H1 (cell line): ENCODE results near the gene ITGA11. TPM values are rescaled to one million over a fixed set of nuclear protein-coding genes. Genes with fewer than 3 reads are reported as not detected.

Experiments
- CTCF ChIA-PET: fragments of 300-600 bp; sonication (Branson Sonifier 250); formaldehyde crosslinking; loops from one replicate; lab custom pipeline; 2021; ENCODE audit not compliant: partially characterized antibody; lab: Charles Lee
- POLR2A ChIA-PET: fragments of 300-600 bp; sonication (Branson Sonifier 250); formaldehyde crosslinking; loops from one replicate; lab custom pipeline; 2021; ENCODE audit warnings: inconsistent platforms; ENCODE audit not compliant: partially characterized antibody; lab: Charles Lee
- DNase-seq, 2 experiments: peaks; one replicate each; pipeline versions ENCODE4 v3.0.0 to v3.0.0-alpha.2; 2010 to 2022; ENCODE audit warnings: low spot score in 2 of 2, low read depth in 1 of 2, mixed read lengths in 1 of 2
- FAIRE-seq: peaks from 2 replicates; lab custom pipeline; 2011; peaks lifted over from hg19 to GRCh38; lab: Jason Lieb, UNC
- H2AFZ ChIP-seq: 2 replicates; pipeline ENCODE4 v1.8.1; 2012; ENCODE audit warnings: low read length, inconsistent platforms
- H2AK5ac ChIP-seq: 2 replicates; pipeline ENCODE4 v1.6.1; 2013; ENCODE audit warnings: low read depth, low read length
- H2BK120ac ChIP-seq: replicated peaks from 2 replicates; pipeline ENCODE3; 2013; ENCODE audit warnings: low read depth, low read length, inconsistent platforms
- H2BK12ac ChIP-seq: 2 replicates; pipeline ENCODE4 v1.6.1; 2013; ENCODE audit warnings: low read depth, low read length
- H2BK15ac ChIP-seq: 2 replicates; pipeline ENCODE4 v1.6.1; 2013; ENCODE audit warnings: low read length
- H2BK20ac ChIP-seq: 2 replicates; pipeline ENCODE4 v1.6.1; 2013; ENCODE audit warnings: low read length
- H2BK5ac ChIP-seq: 2 replicates; pipeline ENCODE4 v1.6.1; 2013; ENCODE audit warnings: low read depth, low read length
- H3K14ac ChIP-seq: 2 replicates; pipeline ENCODE4 v1.6.1; 2013; ENCODE audit warnings: inconsistent platforms; ENCODE audit not compliant: insufficient read length
- H3K18ac ChIP-seq: 2 replicates; pipeline ENCODE4 v1.6.1; 2013; ENCODE audit warnings: low read length; ENCODE audit errors: extremely low read depth
- H3K23ac ChIP-seq: 2 replicates; pipeline ENCODE4 v1.6.1; 2013; ENCODE audit warnings: inconsistent platforms; ENCODE audit not compliant: insufficient read length
- H3K23me2 ChIP-seq: 2 replicates; pipeline ENCODE4 v1.6.1; 2013; ENCODE audit warnings: low read depth, low read length
- H3K27ac ChIP-seq: 2 replicates; pipeline ENCODE4 v1.6.1; 2011; ENCODE audit warnings: low read depth, low read length, inconsistent platforms
- H3K27me3 ChIP-seq, 4 experiments: replicated peaks in 1 of 4; 1 replicate in 1 of 4; 2 replicates in 3 of 4; pipeline versions ENCODE4 v1.6.1 to v1.8.1; 2011 to 2013; ENCODE audit warnings: low read length in 3 of 4, mild to moderate bottlenecking in 3 of 4, inconsistent platforms in 2 of 4, mixed read lengths in 2 of 4, moderate library complexity in 1 of 4; ENCODE audit not compliant: control insufficient read depth in 3 of 4, insufficient read depth in 3 of 4; ENCODE audit errors: extremely low read depth in 1 of 4
- H3K36me3 ChIP-seq, 4 experiments: 2 replicates each; pipeline versions ENCODE4 v1.6.1 to v1.8.1; 2011 to 2013; ENCODE audit warnings: mild to moderate bottlenecking in 4 of 4, low read length in 3 of 4, moderate library complexity in 2 of 4, control low read depth in 1 of 4, inconsistent platforms in 1 of 4; ENCODE audit not compliant: insufficient read depth in 4 of 4, control insufficient read depth in 2 of 4
- H3K4ac ChIP-seq: replicated peaks from 2 replicates; pipeline ENCODE3; 2013; ENCODE audit warnings: low read length, low read depth, mixed read lengths, inconsistent platforms; ENCODE audit not compliant: insufficient read length
- H3K4me1 ChIP-seq, 4 experiments: replicated peaks in 1 of 4; 1 replicate in 1 of 4; 2 replicates in 3 of 4; pipeline versions ENCODE4 v1.6.1 to v1.8.1; 2011 to 2013; ENCODE audit warnings: low read length in 3 of 4, inconsistent platforms in 2 of 4, mixed read lengths in 1 of 4; ENCODE audit not compliant: insufficient read depth in 4 of 4, control insufficient read depth in 3 of 4
- H3K4me2 ChIP-seq, 2 experiments: 2 replicates each; pipeline versions ENCODE4 v1.6.1 to v1.8.1; 2011 to 2013; ENCODE audit warnings: low read depth in 2 of 2, low read length in 2 of 2, control low read depth in 1 of 2, inconsistent platforms in 1 of 2, mild to moderate bottlenecking in 1 of 2; ENCODE audit not compliant: insufficient read depth in 1 of 2
- H3K4me3 ChIP-seq, 4 experiments: fragments of 200-600, 300-600 bp in 1 of 4; sonication (generic), shearing (Covaris generic), sonication (Bioruptor Twin) in 1 of 4; 2 replicates each; pipeline versions ENCODE4 v1.5.1 to v1.8.1; 2011 to 2016; ENCODE audit warnings: low read length in 4 of 4, low read depth in 3 of 4, control low read depth in 2 of 4, inconsistent platforms in 2 of 4, mild to moderate bottlenecking in 2 of 4, mixed read lengths in 1 of 4, moderate library complexity in 1 of 4; ENCODE audit not compliant: insufficient read depth in 2 of 4; ENCODE audit errors: extremely low read depth in 1 of 4
- H3K56ac ChIP-seq: replicated peaks from 2 replicates; pipeline ENCODE3; 2013; ENCODE audit warnings: low read depth, mild to moderate bottlenecking, mixed read lengths, low read length, inconsistent platforms; ENCODE audit not compliant: insufficient read length
- H3K79me1 ChIP-seq: 2 replicates; pipeline ENCODE4 v1.6.1; 2013; ENCODE audit warnings: low read depth, low read length, control low read depth
- H3K79me2 ChIP-seq, 2 experiments: 2 replicates each; pipeline versions ENCODE4 v1.6.1 to v1.8.1; 2012 to 2013; ENCODE audit warnings: low read length in 2 of 2, mild to moderate bottlenecking in 2 of 2, inconsistent platforms in 1 of 2; ENCODE audit not compliant: insufficient read depth in 2 of 2, control insufficient read depth in 1 of 2
- H3K9ac ChIP-seq, 4 experiments: replicated peaks in 1 of 4; 1 replicate in 1 of 4; 2 replicates in 3 of 4; pipeline versions ENCODE4 v1.6.1 to v1.8.1; 2011 to 2013; ENCODE audit warnings: low read depth in 3 of 4, low read length in 3 of 4, control low read depth in 2 of 4, mild to moderate bottlenecking in 2 of 4, moderate library complexity in 2 of 4, inconsistent platforms in 1 of 4; ENCODE audit errors: extremely low read depth in 1 of 4
- H3K9me3 ChIP-seq, 2 experiments: 2 replicates each; pipeline versions ENCODE4 v1.6.1 to v1.8.1; 2012 to 2013; ENCODE audit warnings: mild to moderate bottlenecking in 2 of 2, moderate library complexity in 2 of 2, control low read depth in 1 of 2, inconsistent platforms in 1 of 2, low read depth in 1 of 2, low read length in 1 of 2, mixed read lengths in 1 of 2; ENCODE audit not compliant: insufficient read depth in 2 of 2
- H4K20me1 ChIP-seq, 2 experiments: replicated peaks in 1 of 2; 2 replicates each; pipeline versions ENCODE3 to v1.8.1; 2011 to 2013; ENCODE audit warnings: inconsistent platforms in 2 of 2, low read length in 2 of 2, mild to moderate bottlenecking in 1 of 2; ENCODE audit not compliant: insufficient read depth in 2 of 2, control insufficient read depth in 1 of 2
- H4K5ac ChIP-seq: 2 replicates; pipeline ENCODE4 v1.6.1; 2013; ENCODE audit warnings: low read length, low read depth, mixed read lengths, inconsistent platforms; ENCODE audit not compliant: insufficient read length
- H4K8ac ChIP-seq: 2 replicates; pipeline ENCODE4 v1.8.0; 2013; ENCODE audit warnings: mild to moderate bottlenecking, moderate library complexity, low read length, inconsistent platforms; ENCODE audit not compliant: insufficient read depth; ENCODE audit errors: extremely low read depth
- H4K91ac ChIP-seq: replicated peaks from 2 replicates; pipeline ENCODE3; 2013; ENCODE audit warnings: low read length, mixed read lengths, inconsistent platforms; ENCODE audit not compliant: insufficient read length
- ASH2L ChIP-seq: fragments of 200-600, 300-600 bp; sonication (generic); IDR thresholded peaks from one replicate; pipeline ENCODE4 v1.7.1; 2017; ENCODE audit warnings: low read length
- BACH1 ChIP-seq: IDR thresholded peaks from 2 replicates; pipeline ENCODE4 v1.6.1; 2012; ENCODE audit warnings: low read length, improper control_type of control experiment
- FOSL1 ChIP-seq: IDR thresholded peaks from 2 replicates; pipeline ENCODE4 v1.6.1; 2011; ENCODE audit warnings: mild to moderate bottlenecking, low read depth, low read length, moderate library complexity; ENCODE audit not compliant: insufficient read depth
- GABPA ChIP-seq: IDR thresholded peaks from 2 replicates; pipeline ENCODE4 v1.6.1; 2011; ENCODE audit warnings: mild to moderate bottlenecking, low read length, moderate library complexity, borderline replicate concordance; ENCODE audit not compliant: insufficient read depth
- GTF2F1 ChIP-seq: IDR thresholded peaks from 2 replicates; pipeline ENCODE4 v1.6.1; 2012; ENCODE audit warnings: low read depth, low read length, improper control_type of control experiment, borderline replicate concordance
- HDAC2 ChIP-seq, 2 experiments: fragments of 300-600 bp in 1 of 2; sonication (generic) in 1 of 2; IDR thresholded peaks; 2 replicates each; pipeline ENCODE4 v1.6.1; 2011 to 2012; ENCODE audit warnings: low read depth in 2 of 2, low read length in 2 of 2, mild to moderate bottlenecking in 2 of 2, moderate library complexity in 2 of 2, borderline replicate concordance in 1 of 2, inconsistent platforms in 1 of 2
- NANOG ChIP-seq: IDR thresholded peaks from 2 replicates; pipeline ENCODE4 v1.6.1; 2011; ENCODE audit warnings: low read length, low read depth, mild to moderate bottlenecking, inconsistent platforms; ENCODE audit not compliant: insufficient read depth, poor library complexity, severe bottlenecking
- POLR2A ChIP-seq, 2 experiments: IDR thresholded peaks; 1 replicate in 1 of 2; 2 replicates in 1 of 2; pipeline ENCODE4 v1.6.1; 2011; ENCODE audit warnings: low read depth in 2 of 2, low read length in 2 of 2, mild to moderate bottlenecking in 2 of 2; ENCODE audit errors: control extremely low read depth in 1 of 2
- RBBP5 ChIP-seq: IDR thresholded peaks from 2 replicates; pipeline ENCODE4 v1.7.1; 2012; ENCODE audit warnings: low read depth, mild to moderate bottlenecking, inconsistent platforms, low read length, moderate library complexity, borderline replicate concordance
- SP1 ChIP-seq: IDR thresholded peaks from 2 replicates; pipeline ENCODE4 v1.6.1; 2011; ENCODE audit warnings: low read depth, low read length
- SP2 ChIP-seq: IDR thresholded peaks from 2 replicates; pipeline ENCODE4 v1.6.1; 2012; ENCODE audit warnings: mild to moderate bottlenecking, low read length, inconsistent platforms
- WGBS, 2 experiments: shearing (Covaris generic) in 1 of 2; methylation state at CpG; one replicate each; pipeline versions ENCODE4 v1.1.6 to v1.1.7; 2013 to 2015; ENCODE audit warnings: low lambda C conversion rate in 2 of 2, mixed read lengths in 2 of 2, inconsistent platforms in 1 of 2, low coverage in 1 of 2, missing lambda C conversion rate in 1 of 2; ENCODE audit not compliant: insufficient replicate concordance in 2 of 2, insufficient coverage in 1 of 2, insufficient read length in 1 of 2; ENCODE audit errors: extremely low coverage in 1 of 2, missing lambda C conversion rate in 1 of 2; 5-methylcytosine and 5-hydroxymethylcytosine counted together
- polyA plus RNA-seq, 7 experiments: library from polyadenylated mRNA; depleted of rRNA in 3 of 7; stranded (reverse) in 5 of 7; unstranded in 2 of 7; fragments of >200 nt in 5 of 7; fragments of 200-250 nt in 2 of 7; gene quantifications; 1 replicate in 5 of 7; 2 replicates in 1 of 7; 4 replicates in 1 of 7; pipeline versions ENCODE4 v1.2.1 to v1.2.3, GENCODE V29; 2011 to 2013; ENCODE audit warnings: missing spikeins in 2 of 7, mixed read lengths in 2 of 7
- total RNA-seq: library from RNA; stranded (reverse); fragmentation: NEBNext Ultra II Directional; extraction: Animal tissue kit (Norgen Biotek cat#: 25700); gene quantifications from 2 replicates; pipeline ENCODE4 v1.2.1, GENCODE V29; 2021

The ITGA11 gene
- total and polyA plus RNA-seq, 2 of the 8 experiments (the other 6 are each of a cell fraction or from before 2014, with no cell fraction given), result 0.05 to 0.06 TPM

DNA sequence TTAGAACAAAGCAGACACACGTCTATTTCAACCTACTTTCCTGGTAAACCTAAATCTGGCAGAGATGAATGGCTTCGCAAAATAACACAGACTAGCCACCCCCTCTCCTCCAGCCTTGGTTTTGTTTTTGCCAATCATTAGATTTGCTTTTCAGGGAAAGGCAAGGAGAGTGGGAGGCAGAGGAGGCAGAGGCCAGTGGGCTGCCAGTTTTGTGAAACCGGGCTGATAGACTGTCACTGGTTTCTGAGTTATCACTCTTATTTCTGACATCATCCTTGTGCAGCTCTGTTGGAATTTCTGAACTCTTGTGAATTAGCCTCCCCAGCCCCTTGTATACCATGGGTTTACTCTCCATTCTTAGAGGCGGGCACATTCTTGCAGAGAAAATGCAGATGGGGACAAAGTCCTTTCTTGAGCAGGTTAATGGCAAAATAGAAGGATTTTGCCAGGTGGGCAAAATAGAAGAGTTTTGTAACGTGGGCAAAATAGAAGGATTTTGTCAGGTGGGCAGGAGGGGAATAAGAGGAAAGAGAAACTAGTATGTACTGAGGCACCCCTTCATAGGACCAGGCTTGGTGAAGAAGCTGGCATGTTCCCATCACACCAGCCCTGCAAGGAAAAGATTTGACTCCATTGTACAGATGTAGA is 157.6 kb downstream of the ITGA11 start:
- no peak overlapping the region for H2BK120ac ChIP-seq
- H3K4me1 ChIP-seq, result peaks cover 7 to 21% (median 14%) of the 10 kb centered on the region in 4 experiments
- no peak overlapping the region for H2BK20ac ChIP-seq
- H2AK5ac ChIP-seq, result no peak overlapping the region
- WGBS, 2 experiments, result 92% methylated on average over 5 of the region's 5 CpGs; no CpG with 5 or more reads in 1 of the 2 experiments
- no peak overlapping the region for H4K8ac ChIP-seq
- FAIRE-seq, result no peak
- H3K79me1 ChIP-seq, result no peaks in the 10 kb centered on the region; the same call in 1 of the 2 replicates
- no peak overlapping the region for H4K91ac ChIP-seq
- no peak overlapping the region for H2BK12ac ChIP-seq
- CTCF ChIA-PET, result interaction anchor here (0.9 to 10.1 kb wide), 2 partner anchors 20 to 32 kb away, joined by 4 to 72 read pairs; no protein-coding TSS in a partner anchor
- no peak overlapping the region for H3K27ac ChIP-seq
- H3K9me3 ChIP-seq, result no peaks in the 10 kb centered on the region
- no peak overlapping the region for H3K18ac ChIP-seq
- no peak overlapping the region for H3K4me3 ChIP-seq
- no peaks in the 10 kb centered on the region for H3K36me3 ChIP-seq
- H3K4ac ChIP-seq, result no peak overlapping the region
- no peak overlapping the region; the same call in 1 of the 2 replicates for H2BK15ac ChIP-seq
- no peak overlapping the region for H3K56ac ChIP-seq
- H3K23me2 ChIP-seq, result peaks cover 16% of the 10 kb centered on the region
- no peak overlapping the region for H3K4me2 ChIP-seq
- H4K5ac ChIP-seq, result no peak overlapping the region
- POLR2A ChIA-PET, result interaction anchor here (1.3 to 5.5 kb wide), 3 partner anchors 10 to 17 kb away, joined by 3 to 50 read pairs (median 32); no protein-coding TSS in a partner anchor
- no peak for DNase-seq
- no peak overlapping the region for H3K14ac ChIP-seq
- H2AFZ ChIP-seq, result no peak overlapping the region
- no peaks in the 10 kb centered on the region for H3K27me3 ChIP-seq
- H3K9ac ChIP-seq, result no peak overlapping the region
- H2BK5ac ChIP-seq, result no peak overlapping the region
- H3K23ac ChIP-seq, result no peak overlapping the region
- H3K79me2 ChIP-seq, result peaks cover 6 to 11% of the 10 kb centered on the region in 2 experiments
- peaks cover 9 to 11% of the 10 kb centered on the region in 2 experiments for H4K20me1 ChIP-seq
- TF ChIP-seq SP2 (no peak), FOSL1 (no peak), NANOG (no peak), BACH1 (no peak), HDAC2 (IDR thresholded peaks at IDR 0.05; ENCODE audit: borderline replicate concordance in 1 of 2, low read depth in 2 of 2, low read length in 2 of 2) (no peak), GTF2F1 (no peak), SP1 (no peak), POLR2A (IDR thresholded peaks at IDR 0.05; ENCODE audit: control extremely low read depth in 1 of 2, low read depth in 2 of 2, low read length in 2 of 2) (no peak), RBBP5 (no peak), ASH2L (no peak), GABPA (no peak)
